ENCODE data around the gene OR6C75. TPM values are rescaled to one million over a fixed set of nuclear protein-coding genes. Genes with fewer than 3 reads are reported as not detected.

OR6C75 gene
- total RNA-seq, 6 experiments from 2014 or later, result not detected

Other genes starting within 250 kb of the OR6C75 start
- gene OR9K2, start 236.6 kb upstream of the OR6C75 start, total RNA-seq (2021; fragmentation: NEBNext Ultra II Directional; extraction: Animal tissue kit (Norgen Biotek cat#: 25700)), result not detected
- gene OR10A7, start 141.9 kb upstream of the OR6C75 start, total RNA-seq (2021; fragmentation: NEBNext Ultra II Directional; extraction: Animal tissue kit (Norgen Biotek cat#: 25700)), result not detected
- gene OR6C74, start 118.4 kb upstream of the OR6C75 start, total RNA-seq (2021; fragmentation: NEBNext Ultra II Directional; extraction: Animal tissue kit (Norgen Biotek cat#: 25700)), result not detected
- not detected for gene OR6C6, start 66.4 kb upstream of the OR6C75 start, total RNA-seq (2021; fragmentation: NEBNext Ultra II Directional; extraction: Animal tissue kit (Norgen Biotek cat#: 25700))
- gene OR6C1, start 48.6 kb upstream of the OR6C75 start, total RNA-seq (2021; fragmentation: NEBNext Ultra II Directional; extraction: Animal tissue kit (Norgen Biotek cat#: 25700)), result not detected
- not detected for gene OR6C3, start 32.2 kb upstream of the OR6C75 start, total RNA-seq (2021; fragmentation: NEBNext Ultra II Directional; extraction: Animal tissue kit (Norgen Biotek cat#: 25700))
- gene OR6C65, start 37.6 kb downstream of the OR6C75 start, total RNA-seq (2021; fragmentation: NEBNext Ultra II Directional; extraction: Animal tissue kit (Norgen Biotek cat#: 25700)), result not detected
- not detected for gene OR6C76, start 63.3 kb downstream of the OR6C75 start, total RNA-seq (2021; fragmentation: NEBNext Ultra II Directional; extraction: Animal tissue kit (Norgen Biotek cat#: 25700))
- not detected for gene OR6C2, start 81.1 kb downstream of the OR6C75 start, total RNA-seq (2021; fragmentation: NEBNext Ultra II Directional; extraction: Animal tissue kit (Norgen Biotek cat#: 25700))
- not detected for gene OR6C70, start 107.2 kb downstream of the OR6C75 start, total RNA-seq (2021; fragmentation: NEBNext Ultra II Directional; extraction: Animal tissue kit (Norgen Biotek cat#: 25700))
- gene OR6C68, start 129.4 kb downstream of the OR6C75 start, total RNA-seq (2021; fragmentation: NEBNext Ultra II Directional; extraction: Animal tissue kit (Norgen Biotek cat#: 25700)), result not detected
- gene OR6C4, start 186.6 kb downstream of the OR6C75 start, total RNA-seq (2021; fragmentation: NEBNext Ultra II Directional; extraction: Animal tissue kit (Norgen Biotek cat#: 25700)), result not detected
- gene OR2AP1, start 209.5 kb downstream of the OR6C75 start, total RNA-seq (2021; fragmentation: NEBNext Ultra II Directional; extraction: Animal tissue kit (Norgen Biotek cat#: 25700)), result not detected